NCI-H1694 treated with DMSO at 0.1 percent for 48 hours (cell line): ENCODE data around the gene OBSCN.
"Not testable (repeated sequence)": the region's sequence is repeated elsewhere in the genome, so short reads cannot be mapped to it uniquely, and the experiment has no call there.

Experiments
- DNase-seq: peaks from one replicate; lab custom pipeline; 2025; lab: John Stamatoyannopoulos, UW

OBSCN gene

DNA sequence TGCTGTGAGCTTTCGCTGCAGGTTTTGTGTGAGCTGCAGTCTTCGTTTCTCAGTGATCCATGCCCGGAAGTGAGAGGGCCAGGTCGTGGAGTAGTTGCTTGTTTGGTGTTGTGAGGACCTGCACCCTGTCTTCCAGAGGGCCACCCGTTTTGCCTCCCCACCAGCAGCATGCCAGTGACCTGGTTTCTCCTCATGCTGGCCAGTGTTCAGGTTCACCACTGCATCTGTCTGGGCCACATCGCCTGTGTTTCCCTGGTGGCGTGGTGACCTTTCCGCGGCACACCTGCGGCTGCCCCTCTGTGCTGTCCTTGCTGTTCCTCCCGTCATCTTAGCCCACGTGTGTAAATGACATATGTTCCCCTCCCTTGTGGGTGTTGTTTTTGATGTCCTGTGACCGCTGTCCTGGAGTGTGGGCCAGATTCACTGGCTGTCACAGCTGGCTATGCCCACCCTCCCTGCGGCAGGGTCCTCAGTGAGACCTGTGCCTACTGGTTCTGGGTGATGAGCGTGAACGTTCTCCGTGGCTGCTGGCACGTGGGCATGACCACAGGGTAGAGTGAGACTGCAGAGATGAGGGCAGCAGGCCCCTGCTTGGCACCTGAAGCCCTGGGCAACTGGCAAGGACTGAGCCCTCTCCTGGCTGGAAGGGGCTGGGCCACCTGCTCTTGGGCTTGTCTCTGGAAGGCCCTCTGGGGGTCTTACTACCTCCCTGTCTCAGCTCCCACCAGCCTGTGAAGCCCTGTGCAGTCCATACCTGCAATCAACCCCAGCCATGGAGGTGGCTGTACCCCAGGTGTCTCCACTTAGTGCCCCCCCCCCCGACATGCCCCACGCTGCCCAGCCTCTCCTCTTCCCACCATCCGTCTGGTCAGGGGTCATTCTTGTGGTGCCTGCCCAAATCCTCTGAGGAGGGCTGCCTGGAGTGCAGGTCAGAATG lies 35.0 kb upstream of the OBSCN start:
- DNase-seq: no peak

DNA sequence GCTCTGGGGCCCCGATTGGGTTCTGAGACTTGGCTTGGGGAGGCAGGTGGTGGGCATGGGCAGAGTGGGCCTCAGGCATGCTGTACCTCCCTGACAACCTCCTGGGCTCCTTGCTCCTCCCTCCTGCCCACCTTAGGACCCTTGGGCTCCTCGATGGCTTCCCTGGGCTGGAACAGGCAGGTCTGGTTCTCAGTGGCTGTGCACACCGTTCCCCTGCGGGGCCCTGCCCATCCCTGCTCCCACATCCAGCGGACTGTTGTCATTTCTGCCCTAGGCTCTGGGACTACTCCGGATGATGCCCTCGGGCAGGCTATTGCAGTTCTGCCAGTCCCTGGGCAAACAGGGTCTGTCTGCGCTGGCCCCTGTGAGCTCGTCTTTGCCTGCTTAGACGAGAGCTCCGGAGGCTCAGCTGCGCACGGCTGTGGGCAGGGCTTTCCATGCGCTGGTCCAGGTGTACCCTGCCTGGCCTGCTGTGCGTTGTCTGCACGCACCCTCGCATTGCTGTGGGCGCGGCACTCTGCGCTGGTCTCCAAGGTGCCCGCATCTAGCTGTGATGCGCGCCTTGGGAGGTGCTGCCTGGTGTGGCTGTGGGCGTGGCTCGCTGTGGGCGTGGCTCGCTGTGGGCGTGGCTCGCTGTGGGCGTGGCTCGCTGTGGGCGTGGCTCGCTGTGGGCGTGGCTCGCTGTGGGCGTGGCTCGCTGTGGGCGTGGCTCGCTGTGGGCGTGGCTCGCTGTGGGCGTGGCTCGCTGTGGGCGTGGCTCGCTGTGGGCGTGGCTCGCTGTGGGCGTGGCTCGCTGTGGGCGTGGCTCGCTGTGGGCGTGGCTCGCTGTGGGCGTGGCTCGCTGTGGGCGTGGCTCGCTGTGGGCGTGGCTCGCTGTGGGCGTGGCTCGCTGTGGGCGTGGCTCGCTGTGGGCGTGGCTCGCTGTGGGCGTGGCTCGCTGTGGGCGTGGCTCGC lies 34.0 kb upstream of the OBSCN start:
- DNase-seq: not testable (repeated sequence)

DNA sequence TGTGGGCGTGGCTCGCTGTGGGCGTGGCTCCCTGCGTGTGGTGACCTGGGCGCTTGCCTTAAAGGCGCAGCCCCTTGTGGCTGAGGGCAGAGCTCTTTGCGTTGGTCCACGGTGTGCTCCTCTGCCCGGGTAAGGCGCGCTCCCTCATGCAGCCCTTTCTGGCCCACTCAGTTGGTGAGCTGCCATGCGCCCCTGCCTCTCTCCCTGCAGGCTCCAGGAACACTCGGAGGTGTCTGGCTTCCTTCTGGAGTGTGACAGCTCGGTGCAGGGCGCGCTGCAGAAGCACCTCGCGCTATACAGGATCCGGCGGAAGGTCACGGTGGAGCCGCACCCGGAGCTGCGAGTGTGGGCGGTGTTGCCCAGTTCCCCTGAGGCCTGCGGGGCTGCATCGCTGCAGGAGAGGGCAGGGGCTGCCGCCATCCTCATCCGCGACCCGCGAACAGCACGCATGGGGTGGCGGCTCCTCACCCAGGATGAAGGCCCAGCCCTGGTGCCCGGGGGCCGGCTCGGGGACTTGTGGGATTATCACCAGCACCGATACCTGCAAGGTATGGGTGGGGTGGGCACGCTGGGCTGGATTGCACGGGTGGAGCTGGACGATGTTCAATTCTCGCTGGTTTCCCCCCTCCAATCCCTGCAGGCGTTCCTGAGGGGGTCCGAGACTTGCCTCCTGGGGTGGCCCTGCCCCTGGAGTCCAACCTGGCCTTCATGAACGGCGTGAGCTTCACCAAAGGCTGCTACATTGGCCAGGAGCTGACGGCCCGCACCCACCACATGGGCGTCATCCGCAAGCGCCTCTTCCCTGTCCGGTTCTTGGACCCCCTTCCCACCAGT lies 33.1 kb upstream of the OBSCN start:
- no peak for DNase-seq

DNA sequence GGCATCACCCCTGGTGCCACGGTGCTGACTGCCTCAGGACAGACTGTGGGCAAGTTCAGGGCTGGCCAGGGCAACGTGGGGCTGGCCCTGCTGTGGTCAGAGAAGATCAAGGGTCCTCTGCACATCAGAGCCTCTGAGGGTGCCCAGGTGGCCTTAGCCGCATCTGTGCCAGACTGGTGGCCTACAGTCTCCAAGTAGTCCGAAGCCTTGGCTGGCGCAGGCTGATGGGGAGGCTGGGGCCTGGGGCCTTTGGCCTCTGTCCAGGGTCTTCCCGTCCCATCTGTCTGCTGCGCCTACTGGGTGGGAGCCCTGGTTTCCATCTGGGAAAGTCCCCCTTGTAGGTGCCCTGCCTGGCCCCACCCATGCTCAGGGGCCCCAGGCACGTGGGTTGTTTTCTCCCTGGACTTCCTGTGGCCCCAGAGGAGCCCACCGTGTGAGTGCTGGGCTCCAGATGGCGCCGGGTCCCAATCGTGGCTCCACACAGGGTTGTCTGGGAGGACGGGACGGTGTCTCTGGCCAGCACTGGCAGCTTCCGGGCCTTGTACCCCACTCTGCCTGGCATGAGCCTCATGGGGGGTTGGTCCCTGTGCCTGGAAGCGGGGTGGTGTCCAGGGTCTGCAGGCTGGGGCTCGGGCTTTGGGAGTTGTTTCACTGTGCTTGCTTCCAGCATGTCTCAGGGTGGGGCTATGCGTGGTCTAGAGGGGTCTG lies 32.4 kb upstream of the OBSCN start:
- no peak for DNase-seq

DNA sequence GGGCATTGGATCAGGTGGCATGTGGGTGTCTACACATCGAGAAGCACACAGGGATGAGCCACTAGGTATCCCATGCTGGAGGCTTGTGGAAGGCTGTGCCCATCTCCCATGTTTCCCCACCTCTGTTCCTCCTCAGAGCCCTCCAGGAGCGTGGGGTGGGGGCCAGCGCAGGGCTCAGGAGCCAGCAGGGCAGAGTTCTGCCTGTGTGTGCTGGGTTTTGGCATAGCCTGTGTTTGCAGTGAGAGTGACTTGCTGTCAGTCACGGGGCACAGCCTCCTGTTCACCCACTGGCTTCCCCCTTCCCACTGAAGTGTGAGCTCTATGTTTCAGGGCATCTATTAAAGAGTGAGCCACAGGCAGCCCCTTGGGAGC lies 31.8 kb upstream of the OBSCN start:
- no peak for DNase-seq

DNA sequence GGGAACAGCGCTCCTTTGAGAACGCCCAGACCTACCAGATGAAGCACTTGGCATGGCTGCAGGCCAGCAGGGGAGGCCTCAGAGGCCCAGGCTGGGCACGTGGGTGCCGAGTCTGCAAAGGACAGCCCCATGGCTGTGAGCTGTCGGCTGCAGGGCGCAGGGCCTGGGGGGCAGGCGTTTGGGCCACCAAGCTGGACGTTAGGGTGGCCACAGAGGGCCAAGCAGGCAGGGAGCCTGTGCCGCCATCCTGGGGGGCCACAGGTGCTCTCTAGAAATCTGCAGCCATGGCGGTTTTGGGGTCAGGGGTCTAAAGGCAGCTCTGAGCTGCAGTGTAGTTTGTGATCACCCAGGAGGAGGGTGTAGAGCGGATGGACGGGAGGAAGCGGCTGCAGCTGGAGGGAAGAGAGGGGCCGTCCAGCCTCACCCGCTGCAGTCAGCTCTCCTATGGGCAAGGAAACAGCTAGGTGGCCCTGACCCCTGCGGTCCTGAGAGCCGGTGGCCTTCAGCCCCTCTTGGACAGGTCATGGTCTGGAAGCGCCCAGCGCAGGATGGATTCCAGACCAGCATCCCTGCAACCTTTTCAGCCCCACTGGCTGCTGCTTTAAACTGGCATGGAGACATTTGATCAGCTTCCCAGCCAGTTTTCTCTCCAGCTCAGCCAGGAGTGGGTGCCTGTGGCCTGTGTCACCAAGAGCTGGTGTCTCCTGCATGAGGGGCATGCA lies 31.2 kb upstream of the OBSCN start:
- no peak for DNase-seq

DNA sequence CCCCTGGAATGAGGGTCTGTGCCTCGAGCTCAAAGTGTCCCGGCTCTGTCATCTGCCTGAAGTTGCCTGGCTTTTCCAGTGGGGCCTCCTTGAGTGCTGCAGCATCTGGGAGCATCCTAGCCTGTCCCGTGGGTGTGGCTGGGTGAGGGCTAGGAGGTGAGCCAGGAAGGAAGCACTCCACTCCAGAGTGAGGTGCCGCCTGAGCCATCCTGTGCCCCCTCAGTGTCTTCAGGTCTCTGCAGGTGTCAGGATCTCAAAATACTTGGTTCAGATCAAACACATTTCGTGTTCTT lies 30.7 kb upstream of the OBSCN start:
- no peak for DNase-seq

DNA sequence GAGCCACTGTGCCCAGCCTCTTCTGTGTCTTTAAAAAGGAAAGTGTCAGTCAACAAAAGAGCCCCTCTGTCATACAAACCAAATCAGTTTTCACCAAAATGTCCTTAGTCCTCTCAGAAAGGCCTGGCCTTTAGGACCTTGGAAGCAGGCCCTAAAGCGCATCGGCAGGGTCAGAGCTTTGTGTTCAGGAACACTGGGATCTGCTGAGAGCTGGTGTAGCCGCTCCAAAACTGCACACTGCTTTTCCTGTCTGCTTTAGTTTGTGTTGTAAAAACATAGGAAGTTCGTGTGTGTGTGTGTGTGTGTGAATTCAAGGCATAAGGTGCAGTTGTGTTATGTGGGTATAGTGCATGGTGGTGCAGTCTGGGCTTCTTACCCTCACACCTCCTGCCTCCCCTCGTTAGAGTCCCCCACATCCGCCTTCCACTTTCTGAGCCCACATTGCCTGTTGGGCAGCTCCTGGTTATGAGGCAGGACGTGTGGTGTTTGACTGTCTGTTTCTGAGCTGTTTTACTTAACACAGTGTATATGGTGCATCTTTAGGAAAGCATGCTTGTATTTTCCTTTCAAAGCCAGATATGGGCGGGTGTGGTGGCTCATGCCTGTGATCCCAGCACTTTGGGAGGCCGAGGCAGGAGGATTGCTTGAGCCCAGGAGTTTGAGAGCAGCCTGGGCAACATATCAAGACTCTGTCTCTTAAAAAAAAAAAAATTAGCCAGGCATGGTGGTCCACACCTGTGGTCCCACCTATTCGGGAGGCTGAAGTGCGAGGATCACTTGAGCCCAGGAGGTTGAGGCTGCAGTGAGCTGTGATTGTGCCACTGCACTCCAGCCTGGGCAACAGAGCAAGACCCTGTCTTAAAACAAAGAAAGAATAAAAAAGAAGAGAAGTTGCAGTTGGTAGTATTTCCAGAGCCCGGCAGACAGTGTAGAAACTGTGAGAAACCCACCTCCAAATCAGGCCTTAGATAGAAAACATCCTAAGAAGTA lies 29.8 kb upstream of the OBSCN start:
- no peak for DNase-seq

DNA sequence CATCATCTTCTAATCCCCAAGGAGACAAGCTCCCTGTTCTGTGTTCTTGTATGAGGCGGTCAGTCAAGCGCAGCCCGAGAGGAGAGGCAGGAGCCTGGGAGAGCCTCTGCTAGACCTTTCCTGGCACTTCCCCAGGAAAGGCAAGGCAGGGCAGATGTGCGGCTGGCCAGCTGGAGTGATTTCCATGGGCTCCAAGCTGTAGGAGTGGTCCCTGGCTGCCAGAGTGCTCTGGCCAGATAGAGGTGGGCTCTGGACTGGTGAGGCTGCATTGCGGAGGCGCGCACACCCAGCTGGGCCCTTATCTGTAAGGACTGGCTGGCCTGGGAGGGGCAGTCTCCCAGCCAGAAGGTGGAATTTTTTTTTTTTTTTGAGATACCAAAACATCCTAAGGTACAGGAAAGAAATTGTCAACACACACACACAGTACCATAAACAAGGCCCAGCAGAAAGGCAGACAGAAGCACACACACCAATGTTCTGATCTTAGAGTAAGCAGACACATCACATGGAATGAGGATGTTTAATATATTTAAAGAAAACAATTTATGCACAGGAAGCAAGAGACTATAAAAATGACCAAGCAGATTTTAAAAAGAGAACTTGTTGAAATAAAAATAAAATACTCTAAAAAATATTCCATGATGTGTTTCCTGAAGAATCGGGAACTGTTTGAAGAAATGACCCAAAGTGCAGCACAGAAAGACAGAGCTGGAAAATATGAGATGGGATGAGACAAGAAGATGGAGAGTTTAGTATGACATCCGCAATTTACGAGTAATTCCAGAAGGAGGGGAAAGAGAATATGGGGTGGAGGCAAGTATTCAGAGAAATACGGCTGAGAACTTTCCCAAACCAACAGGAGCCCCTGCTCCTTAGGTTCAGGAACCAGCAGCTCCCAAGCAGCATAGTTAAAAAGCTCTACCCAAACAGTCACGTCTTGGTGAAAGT lies 28.8 kb upstream of the OBSCN start:
- DNase-seq: no peak

DNA sequence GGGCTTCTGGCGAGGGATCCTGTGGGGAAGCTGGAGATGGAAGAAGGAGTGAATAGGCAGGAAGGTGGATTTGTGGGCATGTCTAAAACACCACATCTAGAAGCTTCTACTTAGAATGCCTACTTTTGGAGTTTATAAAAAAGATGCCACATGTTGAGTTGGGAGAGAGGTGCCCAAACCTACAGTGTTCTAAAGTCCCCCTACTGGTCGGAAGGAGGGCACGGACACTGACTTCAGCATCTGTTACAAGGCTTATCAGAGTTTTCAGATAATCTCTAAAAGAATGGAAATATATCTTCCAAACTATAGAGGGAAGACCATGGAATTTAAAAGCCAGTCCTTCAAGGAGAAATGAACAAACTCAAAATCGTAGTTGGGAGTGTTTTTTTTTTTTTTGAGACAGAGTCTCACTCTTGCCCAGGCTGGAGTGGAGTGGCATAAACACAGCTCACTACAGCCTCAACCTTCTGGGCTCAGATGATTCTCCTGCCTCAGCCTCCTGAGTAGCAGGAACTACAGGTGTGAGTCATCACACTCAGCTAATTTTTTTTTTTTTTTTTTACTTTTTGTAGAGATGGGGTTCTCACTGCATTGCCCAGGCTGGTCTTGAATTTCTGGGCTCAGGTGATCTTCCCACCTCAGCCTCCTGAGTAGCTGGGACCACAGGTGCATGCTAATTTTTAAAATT lies 27.4 kb upstream of the OBSCN start:
- DNase-seq: no peak

DNA sequence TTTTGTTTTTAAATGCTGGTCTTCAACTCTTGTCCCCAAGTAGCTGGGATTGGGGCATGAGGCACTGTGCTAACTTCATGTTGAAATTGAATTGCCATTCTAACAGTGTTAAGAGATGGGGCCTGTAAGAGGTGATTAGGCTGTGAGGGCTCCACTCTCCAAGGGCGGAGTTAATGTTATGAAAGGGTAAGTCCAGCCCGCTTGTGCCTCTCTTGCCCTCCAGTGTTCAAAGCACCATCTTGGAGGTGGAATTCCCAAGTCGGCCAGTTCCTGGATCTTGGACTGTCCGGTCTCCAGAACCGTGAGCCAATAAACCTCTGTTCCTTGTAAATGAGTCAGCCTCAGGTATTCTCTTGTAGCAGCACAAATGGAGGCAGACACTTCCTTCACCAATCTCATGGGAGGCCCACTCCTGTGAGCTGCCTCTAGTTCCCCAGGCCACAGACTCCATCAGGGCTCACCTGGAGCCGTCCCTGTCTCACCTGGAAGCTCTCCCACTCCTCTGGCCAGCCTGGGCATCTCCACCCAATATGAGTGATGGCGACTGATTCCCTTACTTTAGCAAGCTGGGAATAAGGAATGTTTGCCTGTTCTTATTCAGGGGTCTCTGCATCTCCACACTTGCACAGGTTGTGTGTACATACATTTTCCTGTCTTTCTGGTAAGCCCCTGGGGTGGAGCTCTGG lies 26.7 kb upstream of the OBSCN start:
- DNase-seq: no peak

DNA sequence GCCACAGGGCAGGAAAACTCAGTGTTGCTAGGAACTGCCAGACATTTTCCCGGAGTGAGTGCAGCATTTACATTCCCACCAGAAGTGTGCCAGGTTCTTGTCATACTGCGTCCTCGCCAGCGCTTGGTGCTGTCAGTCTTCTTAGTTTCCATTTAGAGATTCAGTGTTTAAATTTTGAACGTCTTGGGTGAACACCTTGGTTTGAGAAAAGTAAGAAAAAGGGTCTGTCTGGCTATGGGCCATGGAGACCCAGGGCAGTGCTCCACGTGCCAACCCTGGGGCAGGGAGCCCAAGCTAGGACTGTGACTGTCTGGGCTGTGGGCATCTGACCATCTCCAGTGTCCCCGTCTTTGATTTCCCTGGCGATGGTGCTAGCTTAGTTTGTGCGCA lies 26.2 kb upstream of the OBSCN start:
- no peak for DNase-seq

DNA sequence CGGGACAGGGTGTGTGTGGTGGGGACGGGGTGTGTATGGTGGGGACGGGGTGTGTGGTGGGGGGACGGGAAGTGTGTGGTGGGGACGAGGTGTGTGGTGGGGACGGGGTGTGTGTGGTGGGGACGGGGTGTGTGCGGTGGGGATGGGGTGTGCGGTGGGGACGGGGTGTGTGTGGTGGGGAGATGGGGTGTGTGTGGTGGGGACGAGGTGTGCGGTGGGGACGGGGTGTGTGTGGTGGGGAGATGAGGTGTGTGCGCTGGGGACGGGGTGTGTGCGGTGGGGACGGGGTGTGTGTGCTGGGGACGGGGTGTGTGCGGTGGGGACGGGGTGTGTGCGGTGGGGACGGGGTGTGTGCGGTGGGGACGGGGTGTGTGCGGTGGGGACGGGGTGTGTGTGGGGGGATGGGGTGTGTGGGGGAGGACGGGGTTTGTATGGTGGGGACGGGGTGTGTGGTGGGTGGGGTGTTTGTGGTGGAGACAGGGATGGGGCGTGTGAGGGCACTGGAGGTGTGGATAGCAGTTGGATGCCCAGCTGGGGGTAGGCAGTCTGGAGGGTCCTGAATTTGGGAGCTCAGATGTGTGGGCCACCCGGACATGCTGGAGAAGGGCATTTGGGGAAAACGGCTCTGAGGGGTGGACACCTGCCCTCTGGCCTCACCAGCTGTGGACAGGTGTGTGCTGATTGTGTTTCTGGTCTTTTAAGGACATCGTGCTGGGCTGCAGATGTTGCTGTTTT lies 25.4 kb upstream of the OBSCN start:
- DNase-seq: no peak

DNA sequence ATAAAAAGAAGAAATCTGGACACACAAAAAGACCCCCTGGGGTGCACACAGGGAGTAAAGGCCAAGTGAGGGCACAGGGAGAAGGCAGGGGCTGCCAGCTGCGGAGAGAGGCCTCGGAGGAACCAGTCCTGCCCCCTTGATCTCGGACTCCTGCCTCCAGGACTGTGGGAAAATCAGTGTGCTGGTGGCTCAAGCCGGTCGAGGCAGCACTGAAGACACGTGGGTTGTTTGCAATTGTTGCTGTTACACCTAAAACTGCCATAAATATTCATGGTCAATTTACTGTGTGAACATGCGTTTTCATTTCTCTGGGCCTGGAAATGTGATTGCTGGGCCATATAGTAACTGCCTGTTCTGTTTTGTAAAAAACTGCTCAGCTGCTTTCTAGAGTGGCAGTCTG lies 23.7 kb upstream of the OBSCN start:
- no peak for DNase-seq

DNA sequence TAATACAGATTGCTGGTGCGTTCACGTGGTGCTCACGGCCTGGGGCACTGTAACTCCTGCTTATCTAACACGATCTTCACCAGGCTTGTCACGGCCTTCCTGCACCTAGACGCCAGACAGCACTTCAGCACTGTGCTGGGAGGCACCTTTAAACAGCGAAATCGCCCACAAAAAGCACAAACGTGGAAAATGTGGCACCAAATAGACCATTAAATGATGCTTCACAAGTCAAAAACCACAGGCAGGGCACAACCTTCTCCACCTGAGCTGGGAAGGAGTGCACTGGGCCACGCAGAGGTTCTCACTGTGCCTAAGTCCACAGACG lies 22.2 kb upstream of the OBSCN start:
- DNase-seq: no peak

DNA sequence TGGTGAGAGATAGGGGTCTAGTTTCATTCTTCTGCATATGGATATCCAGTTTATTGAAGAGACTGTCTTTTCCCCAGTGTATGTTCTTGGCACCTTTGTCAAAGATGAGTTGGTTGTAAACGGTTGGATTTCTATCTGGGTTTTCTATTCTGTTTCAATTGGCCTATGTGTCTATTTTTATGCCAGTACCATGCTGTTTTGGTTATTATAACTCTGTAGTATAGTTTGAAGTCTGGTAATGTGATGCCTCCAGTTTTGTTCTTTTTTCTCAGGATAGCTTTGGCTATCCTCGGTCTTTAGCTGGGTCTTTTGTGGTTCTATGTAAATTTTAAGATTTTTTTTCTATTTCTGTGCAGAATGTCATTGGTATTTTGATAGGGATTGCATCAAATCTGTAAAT lies 19.6 kb upstream of the OBSCN start:
- not testable (repeated sequence) for DNase-seq

DNA sequence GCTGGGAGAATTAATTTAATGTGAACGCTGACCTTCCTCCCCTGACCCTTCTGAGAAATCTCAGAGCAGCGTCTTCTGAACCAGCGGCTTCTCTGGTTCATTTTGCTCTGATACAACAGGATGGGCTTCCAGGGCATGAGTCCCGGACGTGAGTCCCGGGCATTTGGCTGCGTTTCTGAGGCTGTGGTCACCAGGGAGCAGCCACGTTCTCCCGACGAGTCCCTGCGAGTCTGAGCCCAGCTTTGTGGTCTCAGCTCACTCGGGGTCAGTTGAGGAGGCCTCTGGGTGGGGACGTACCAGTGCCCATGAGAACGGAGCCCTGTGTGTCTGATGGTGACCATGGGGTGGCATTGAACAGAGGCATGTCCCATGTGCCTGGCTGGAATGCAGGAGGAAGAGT lies 17.7 kb upstream of the OBSCN start:
- DNase-seq: no peak
